Natural killer cell (primary cell): ENCODE data around the gene PFKP. TPM values are rescaled to one million over a fixed set of nuclear protein-coding genes. Genes with fewer than 3 reads are reported as not detected.

Source experiments
- ATAC-seq, 3 donors: fragments of 150-1000 bp in 2 of 3; fragments of 200-7000 bp in 1 of 3; cut with Tn5 transposase; 1 replicate in 1 of 3; 2 replicates in 2 of 3; pipeline ENCODE4 v1.10.0; 2021; ENCODE audit warnings: mild to moderate bottlenecking in 2 of 3, moderate library complexity in 2 of 3
- DNase-seq, 2 donors: peaks; one replicate each; pipeline versions ENCODE4 v3.0.0 to v3.0.0-alpha.2; 2013 to 2021; ENCODE audit warnings: mixed read lengths in 1 of 2
- H3K27ac ChIP-seq: one replicate; pipeline ENCODE4 v1.5.1; 2013; ENCODE audit warnings: mild to moderate bottlenecking, low read length
- H3K27me3 ChIP-seq: one replicate; pipeline ENCODE4 v1.6.1; 2013; ENCODE audit warnings: low read length; ENCODE audit not compliant: control insufficient read depth, insufficient read depth
- H3K36me3 ChIP-seq: one replicate; pipeline ENCODE4 v1.6.1; 2013; ENCODE audit warnings: low read length; ENCODE audit not compliant: control insufficient read depth, insufficient read depth
- H3K4me1 ChIP-seq: one replicate; pipeline ENCODE4 v1.6.1; 2013; ENCODE audit warnings: low read length; ENCODE audit not compliant: control insufficient read depth, insufficient read depth
- H3K4me3 ChIP-seq: one replicate; pipeline ENCODE4 v1.5.1; 2013; ENCODE audit warnings: low read length
- H3K9me3 ChIP-seq: one replicate; pipeline ENCODE4 v1.6.1; 2013; ENCODE audit warnings: low read length; ENCODE audit not compliant: control insufficient read depth, insufficient read depth
- H3K27ac Mint-ChIP-seq, 2 donors: one replicate each; pipeline ENCODE4 v1.8.0; 2022; ENCODE audit warnings: mild to moderate bottlenecking in 2 of 2, mixed read lengths in 2 of 2, moderate library complexity in 1 of 2
- H3K27me3 Mint-ChIP-seq, 2 donors: one replicate each; pipeline ENCODE4 v1.8.0; 2022; ENCODE audit warnings: low read depth in 2 of 2, mixed read lengths in 2 of 2
- H3K36me3 Mint-ChIP-seq: one replicate; pipeline ENCODE4 v1.8.0; 2022; ENCODE audit warnings: mixed read lengths
- H3K4me1 Mint-ChIP-seq, 2 donors: one replicate each; pipeline ENCODE4 v1.8.0; 2022; ENCODE audit warnings: mixed read lengths in 2 of 2
- H3K4me3 Mint-ChIP-seq: one replicate; pipeline ENCODE4 v1.8.0; 2022; ENCODE audit warnings: mild to moderate bottlenecking, moderate library complexity, mixed read lengths
- H3K9me3 Mint-ChIP-seq, 2 donors: one replicate each; pipeline ENCODE4 v1.8.0; 2022; ENCODE audit warnings: mixed read lengths in 2 of 2
- CTCF ChIP-seq: fragments of 200-600 bp; IDR thresholded peaks from one replicate; pipeline ENCODE4 v1.8.0; 2022; ENCODE audit warnings: antibody characterized with exemption
- WGBS: methylation state at CpG from one replicate; pipeline ENCODE4 v1.1.7; 2013; ENCODE audit warnings: missing lambda C conversion rate; ENCODE audit not compliant: insufficient coverage; 5-methylcytosine and 5-hydroxymethylcytosine counted together
- intact Hi-C: fragments of 100-400 bp; cut with micrococcal nuclease; formaldehyde crosslinking; loops from one replicate; pipeline ENCODE4 v1.14.2; 2022
- total RNA-seq, 4 donors: library from RNA; stranded (reverse); fragments of 120-200 nt in 1 of 4; gene quantifications; one replicate each; pipeline versions ENCODE4 v1.2.3 to v1.2.4, GENCODE V29; 2013 to 2022

PFKP gene
- total RNA-seq, 3 donors from 2014 or later (not counting 1 experiment from before 2014, with no cell fraction given), result 43.9 to 62.4 (median 47.4) TPM

- H3K36me3 ChIP-seq, result peaks cover 84% of the 10 kb centered on the region
- H3K9me3 ChIP-seq, result no peaks in the 10 kb centered on the region
- H3K27ac ChIP-seq, result no peak overlapping the region
- no peaks in the 10 kb centered on the region for H3K4me1 ChIP-seq
- ATAC-seq (no peak), DNase-seq (no peak)
- H3K27ac Mint-ChIP-seq, result no peak overlapping the region
- H3K4me3 Mint-ChIP-seq, result no peak overlapping the region
- WGBS, result 98% methylated on average over 18 of the region's 18 CpGs
- H3K27me3 Mint-ChIP-seq, result no peaks in the 10 kb centered on the region
- H3K36me3 Mint-ChIP-seq, result peaks cover 7% of the 10 kb centered on the region
- TF ChIP-seq CTCF, result no peak
- no peak overlapping the region for H3K4me3 ChIP-seq
- intact Hi-C loops, result no loop called here
- H3K27me3 ChIP-seq, result no peaks in the 10 kb centered on the region
- H3K9me3 Mint-ChIP-seq, result no peaks in the 10 kb centered on the region
- H3K4me1 Mint-ChIP-seq, result peaks cover 0 to 4% of the 10 kb centered on the region in 2 donors
These were observed 78.0 kb downstream of the PFKP start for GRCh38 chr10:3145366-3145765.

- no peaks in the 10 kb centered on the region for H3K27me3 ChIP-seq
- Mint-ChIP-seq H3K9me3 (no peaks in the 10 kb centered on the region), H3K27ac (no peak overlapping the region), H3K27me3 (no peaks in the 10 kb centered on the region), H3K4me1 (peaks cover 0 to 4% of the 10 kb centered on the region in 2 donors), H3K36me3 (peaks cover 7% of the 10 kb centered on the region), H3K4me3 (no peak overlapping the region)
- intact Hi-C loops, result no loop called here
- no peak overlapping the region for H3K4me3 ChIP-seq
- WGBS, result 99% methylated on average over 8 of the region's 8 CpGs
- no peak for TF ChIP-seq CTCF
- no peak for DNase-seq
- no peaks in the 10 kb centered on the region for H3K4me1 ChIP-seq
- no peak overlapping the region for H3K27ac ChIP-seq
- H3K36me3 ChIP-seq, result peaks cover 84% of the 10 kb centered on the region
- no peaks in the 10 kb centered on the region for H3K9me3 ChIP-seq
- ATAC-seq, result no peak
These were observed 78.9 kb downstream of the PFKP start for GRCh38 chr10:3146289-3146688.

- H3K36me3 Mint-ChIP-seq, result peaks cover 7% of the 10 kb centered on the region
- no peak for TF ChIP-seq CTCF
- Histone ChIP-seq H3K4me3 (no peak overlapping the region), H3K27me3 (no peaks in the 10 kb centered on the region), H3K27ac (no peak overlapping the region), H3K9me3 (no peaks in the 10 kb centered on the region), H3K36me3 (peaks cover 78% of the 10 kb centered on the region), H3K4me1 (no peaks in the 10 kb centered on the region)
- peaks cover 1% of the 10 kb centered on the region in 2 donors for H3K4me1 Mint-ChIP-seq
- H3K27me3 Mint-ChIP-seq, result no peaks in the 10 kb centered on the region
- intact Hi-C loops, result no loop called here
- WGBS, result 91% methylated on average over 15 of the region's 17 CpGs
- H3K9me3 Mint-ChIP-seq, result no peaks in the 10 kb centered on the region
- no peak overlapping the region for H3K27ac Mint-ChIP-seq
- no peak for ATAC-seq
- no peak overlapping the region for H3K4me3 Mint-ChIP-seq
- no peak for DNase-seq
These were observed 79.9 kb downstream of the PFKP start for GRCh38 chr10:3147117-3147820.

GRCh38 chr10:3148041-3148440 lies 80.7 kb downstream of the PFKP start:
- Histone ChIP-seq H3K36me3 (peaks cover 77% of the 10 kb centered on the region), H3K27ac (no peak overlapping the region), H3K4me3 (no peak overlapping the region), H3K27me3 (no peaks in the 10 kb centered on the region), H3K9me3 (no peaks in the 10 kb centered on the region), H3K4me1 (no peaks in the 10 kb centered on the region)
- no peak overlapping the region for H3K4me3 Mint-ChIP-seq
- no peak for DNase-seq
- TF ChIP-seq CTCF, result no peak
- H3K27me3 Mint-ChIP-seq, result no peaks in the 10 kb centered on the region
- ATAC-seq, result no peak
- H3K9me3 Mint-ChIP-seq, result no peaks in the 10 kb centered on the region
- H3K27ac Mint-ChIP-seq, result no peak overlapping the region
- H3K4me1 Mint-ChIP-seq, result peaks cover 0 to 9% of the 10 kb centered on the region in 2 donors
- intact Hi-C loops, result no loop called here
- H3K36me3 Mint-ChIP-seq, result peaks cover 13% of the 10 kb centered on the region
- 91% methylated on average over 17 of the region's 17 CpGs for WGBS
